Gastrocnemius medialis (tissue), 4 donors: ENCODE data around the gene HUNK.

Experiments used
- POLR2A ChIP-seq, 2 donors: fragments of 450-650 bp; IDR thresholded peaks; one replicate each; pipeline ENCODE4 v1.6.1; 2017; ENCODE audit warnings: antibody characterized with exemption in 2 of 2, mild to moderate bottlenecking in 2 of 2, moderate library complexity in 2 of 2
- TF ChIP-seq, protein P1 (sequence below), 5 experiments: fragments of 450-650 bp in 3 of 5; fragments of 200-600 bp in 2 of 5; sonication (generic) in 2 of 5; IDR thresholded peaks in 4 of 5; conservative IDR thresholded peaks in 1 of 5; 1 replicate in 4 of 5; 2 replicates in 1 of 5; pipeline ENCODE4 v1.5.1; 2016 to 2019; ENCODE audit warnings: antibody characterized with exemption in 5 of 5, mild to moderate bottlenecking in 3 of 5, moderate library complexity in 3 of 5

- TF ChIP-seq, protein P1, sequence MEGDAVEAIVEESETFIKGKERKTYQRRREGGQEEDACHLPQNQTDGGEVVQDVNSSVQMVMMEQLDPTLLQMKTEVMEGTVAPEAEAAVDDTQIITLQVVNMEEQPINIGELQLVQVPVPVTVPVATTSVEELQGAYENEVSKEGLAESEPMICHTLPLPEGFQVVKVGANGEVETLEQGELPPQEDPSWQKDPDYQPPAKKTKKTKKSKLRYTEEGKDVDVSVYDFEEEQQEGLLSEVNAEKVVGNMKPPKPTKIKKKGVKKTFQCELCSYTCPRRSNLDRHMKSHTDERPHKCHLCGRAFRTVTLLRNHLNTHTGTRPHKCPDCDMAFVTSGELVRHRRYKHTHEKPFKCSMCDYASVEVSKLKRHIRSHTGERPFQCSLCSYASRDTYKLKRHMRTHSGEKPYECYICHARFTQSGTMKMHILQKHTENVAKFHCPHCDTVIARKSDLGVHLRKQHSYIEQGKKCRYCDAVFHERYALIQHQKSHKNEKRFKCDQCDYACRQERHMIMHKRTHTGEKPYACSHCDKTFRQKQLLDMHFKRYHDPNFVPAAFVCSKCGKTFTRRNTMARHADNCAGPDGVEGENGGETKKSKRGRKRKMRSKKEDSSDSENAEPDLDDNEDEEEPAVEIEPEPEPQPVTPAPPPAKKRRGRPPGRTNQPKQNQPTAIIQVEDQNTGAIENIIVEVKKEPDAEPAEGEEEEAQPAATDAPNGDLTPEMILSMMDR (IDR thresholded peaks at IDR 0.05 in 4 of 5, conservative IDR thresholded peaks at IDR 0.05 in 1 of 5) = no peak
- TF ChIP-seq POLR2A (IDR thresholded peaks at IDR 0.05) = no peak
Observed at GRCh38 chr21:31900121-31900895, 27.5 kb downstream of the HUNK start.
